HCT116 (cell line): Measurements from ENCODE around the gene SCN7A. TPM values are rescaled to one million over a fixed set of nuclear protein-coding genes. Genes with fewer than 3 reads are reported as not detected.

Experiments
- ATAC-seq: fragments of 200-7000 bp; cut with Tn5 transposase; 2 replicates; pipeline ENCODE4 v1.9.1; 2020; ENCODE audit warnings: mild to moderate bottlenecking, moderate library complexity
- BruUV-seq: library from RNA; stranded (reverse); fragments of 400-500 nt; replicated peaks from 2 replicates; lab custom pipeline; 2021; lab: Mats Ljungman, UMichigan
- CTCF ChIA-PET: fragments of 300-600 bp; sonication (Branson Sonifier 250); formaldehyde crosslinking; loops from one replicate; lab custom pipeline; 2021; ENCODE audit warnings: antibody characterized with exemption; lab: Charles Lee
- POLR2A ChIA-PET: fragments of 300-600, 350-600 bp; sonication (Branson Sonifier 250); formaldehyde crosslinking; loops from one replicate; lab custom pipeline; 2021; ENCODE audit warnings: antibody characterized with exemption; lab: Charles Lee
- RAD21 ChIA-PET, 2 experiments: fragments of 300-600 bp; sonication (Branson Sonifier 250); formaldehyde crosslinking; loops; one replicate each; lab custom pipeline; 2023; ENCODE audit warnings: low total read pairs in 2 of 2; ENCODE audit not compliant: uncharacterized antibody in 2 of 2, unreplicated experiment in 2 of 2, low non-redundant PET in 1 of 2; lab: Charles Lee
- DNase-seq: peaks from one replicate; pipeline ENCODE4 v3.0.0-alpha.2; 2010; ENCODE audit warnings: low read depth, low spot score
- H2AFZ ChIP-seq: fragments of 200-600 bp; shearing (Covaris generic), sonication (generic); 2 replicates; pipeline ENCODE4 v1.6.1; 2017; ENCODE audit warnings: low read depth, mixed run types, mixed read lengths, antibody characterized with exemption, low read length; ENCODE audit not compliant: poor library complexity, severe bottlenecking
- H3K27ac ChIP-seq: 2 replicates; pipeline ENCODE4 v1.5.1; 2012; ENCODE audit warnings: low read depth, low read length
- H3K27me3 ChIP-seq: fragments of 200-600 bp; sonication (generic); 2 replicates; pipeline ENCODE4 v1.6.1; 2016; ENCODE audit warnings: mixed run types, low read length, mixed read lengths; ENCODE audit not compliant: insufficient read depth
- H3K36me3 ChIP-seq, 2 experiments: fragments of 200-500 bp in 1 of 2; fragments of 200-600 bp in 1 of 2; sonication (Bioruptor generic) in 1 of 2; sonication (generic) in 1 of 2; 2 replicates each; pipeline versions ENCODE4 v1.5.1 to v1.6.1; 2014 to 2016; ENCODE audit warnings: low read length in 2 of 2, inconsistent platforms in 1 of 2, mixed read lengths in 1 of 2, mixed run types in 1 of 2; ENCODE audit not compliant: insufficient read depth in 2 of 2, control insufficient read depth in 1 of 2
- H3K4me1 ChIP-seq, 2 experiments: fragments of 200-600 bp in 1 of 2; sonication (generic) in 1 of 2; 2 replicates each; pipeline versions ENCODE4 v1.5.1 to v1.6.1; 2012 to 2017; ENCODE audit warnings: low read length in 2 of 2, inconsistent platforms in 1 of 2, mild to moderate bottlenecking in 1 of 2, mixed read lengths in 1 of 2, mixed run types in 1 of 2, moderate library complexity in 1 of 2; ENCODE audit not compliant: insufficient read depth in 2 of 2, control insufficient read depth in 1 of 2
- H3K4me2 ChIP-seq: fragments of 200-600 bp; sonication (generic); 2 replicates; pipeline ENCODE4 v1.6.1; 2017; ENCODE audit warnings: mixed run types, low read length, mixed read lengths
- H3K4me3 ChIP-seq, 2 experiments: fragments of 200-600 bp in 1 of 2; sonication (generic) in 1 of 2; replicated peaks in 1 of 2; 2 replicates each; pipeline ENCODE4 v1.5.1; 2011 to 2016; ENCODE audit warnings: low read length in 2 of 2, control low read depth in 1 of 2, low read depth in 1 of 2, mild to moderate bottlenecking in 1 of 2, mixed read lengths in 1 of 2, mixed run types in 1 of 2
- H3K79me2 ChIP-seq: fragments of 200-600 bp; sonication (generic); 2 replicates; pipeline ENCODE4 v1.6.1; 2017; ENCODE audit warnings: mild to moderate bottlenecking, mixed run types, low read length, moderate library complexity, mixed read lengths; ENCODE audit not compliant: insufficient read depth
- H3K9ac ChIP-seq: fragments of 200-600 bp; sonication (generic); 2 replicates; pipeline ENCODE4 v1.6.1; 2016; ENCODE audit warnings: low read length, mixed read lengths
- H3K9me2 ChIP-seq: fragments of 200-600 bp; sonication (generic), shearing (Covaris generic); 2 replicates; pipeline ENCODE4 v1.6.1; 2017; ENCODE audit warnings: mixed run types, mild to moderate bottlenecking, moderate library complexity; ENCODE audit not compliant: insufficient read depth
- H3K9me3 ChIP-seq, 2 experiments: fragments of 200-500 bp in 1 of 2; fragments of 200-600 bp in 1 of 2; sonication (Bioruptor generic) in 1 of 2; sonication (generic) in 1 of 2; 2 replicates each; pipeline ENCODE4 v1.6.1; 2014 to 2017; ENCODE audit warnings: low read length in 2 of 2, mixed read lengths in 2 of 2, inconsistent platforms in 1 of 2, low read depth in 1 of 2, mild to moderate bottlenecking in 1 of 2, mixed run types in 1 of 2, moderate library complexity in 1 of 2; ENCODE audit not compliant: control insufficient read depth in 1 of 2, insufficient read depth in 1 of 2
- H4K20me1 ChIP-seq: fragments of 200-600 bp; sonication (generic), shearing (Covaris generic); 2 replicates; pipeline ENCODE4 v1.6.1; 2017; ENCODE audit warnings: mixed run types, mild to moderate bottlenecking, moderate library complexity; ENCODE audit not compliant: insufficient read depth
- EZH2 ChIP-seq: fragments of 200-600 bp; sonication (generic); IDR thresholded peaks from 2 replicates; pipeline ENCODE4 v1.6.1; 2017; ENCODE audit warnings: antibody characterized with exemption, mixed run types
- RAD21 ChIP-seq: IDR thresholded peaks from 2 replicates; pipeline ENCODE4 v1.6.1; 2012; ENCODE audit warnings: low read depth, mild to moderate bottlenecking
- ZNF274 ChIP-seq: fragments of 200-500 bp; sonication (Bioruptor generic); IDR thresholded peaks from 2 replicates; pipeline ENCODE4 v1.6.1; 2014; ENCODE audit warnings: mild to moderate bottlenecking, low read depth, low read length, inconsistent platforms
- intact Hi-C: fragments of 100-400 bp; cut with micrococcal nuclease; formaldehyde crosslinking; loops from 2 replicates; pipeline ENCODE4 v1.10.0; 2022
- total RNA-seq: library from RNA; stranded (reverse); gene quantifications from one replicate; pipeline ENCODE4 v1.2.1, GENCODE V29; 2021; ENCODE audit not compliant: unreplicated experiment
- TF ChIP-seq, protein P1 (sequence below): IDR thresholded peaks from 2 replicates; pipeline ENCODE4 v1.6.1; 2012; ENCODE audit warnings: low read depth

SCN7A gene
- total RNA-seq, 1 experiment from 2014 or later = 0.07 TPM

DNA sequence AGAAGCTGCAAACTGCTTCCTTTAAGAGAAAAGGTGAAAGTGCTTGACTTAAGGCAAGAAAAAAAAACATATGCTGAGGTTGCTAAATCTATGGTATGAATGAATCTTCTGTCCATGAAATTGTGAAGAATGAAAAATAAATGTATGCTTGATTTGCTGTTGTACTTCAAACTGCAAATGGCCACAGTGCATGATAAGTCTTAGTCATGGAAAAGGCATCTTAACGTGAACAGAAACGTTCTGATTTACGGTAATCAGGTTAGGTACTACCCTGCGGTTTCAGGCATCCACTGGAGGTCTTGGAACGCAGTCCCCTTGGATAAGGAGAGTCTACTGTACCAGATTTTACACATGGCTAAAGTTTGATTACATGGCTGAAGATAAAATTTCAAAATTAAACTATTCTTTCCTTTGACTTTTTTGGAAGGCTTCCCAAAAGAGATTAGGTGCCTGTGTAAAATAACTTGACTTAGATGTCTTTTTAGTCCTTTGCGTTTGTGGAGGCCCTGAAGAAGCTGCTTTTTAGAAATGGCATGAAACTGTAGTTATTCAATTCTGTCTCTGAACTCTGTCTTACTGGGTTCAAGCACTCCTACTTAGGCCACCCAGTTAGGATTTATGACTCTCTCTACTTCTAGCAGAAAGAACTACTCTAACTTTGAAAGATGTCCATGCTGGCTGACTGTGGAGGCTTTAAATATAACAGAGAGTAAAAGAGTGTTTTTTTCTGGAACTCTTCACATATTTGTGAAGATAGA, 82.4 kb downstream of the SCN7A start:
- TSS peak; percentile 94 for BruUV-seq
- H4K20me1 ChIP-seq = no peaks in the 10 kb centered on the region
- intact Hi-C loops = no loop called here
- H3K9ac ChIP-seq = no peak overlapping the region
- H3K27me3 ChIP-seq = peaks cover 10% of the 10 kb centered on the region; the same call in 1 of the 2 replicates
- no peaks in the 10 kb centered on the region for H3K9me3 ChIP-seq
- peak; percentile 12 for DNase-seq
- no peaks in the 10 kb centered on the region for H3K79me2 ChIP-seq
- CTCF ChIA-PET = interaction anchor here (1.4 to 2.1 kb wide), 2 partner anchors 8 to 51 kb away, joined by 6 to 10 read pairs; no protein-coding TSS in a partner anchor
- no peak overlapping the region for H2AFZ ChIP-seq
- RAD21 ChIA-PET = no interaction called here
- H3K9me2 ChIP-seq = no peaks in the 10 kb centered on the region
- H3K4me2 ChIP-seq = peak overlapping the region; percentile 8; the same call in 1 of the 2 replicates
- H3K4me1 ChIP-seq = peaks cover 3 to 11% of the 10 kb centered on the region in 2 experiments; a peak in 2 of 4 replicates
- TF ChIP-seq ZNF274 = no peak
- TF ChIP-seq, protein P1, sequence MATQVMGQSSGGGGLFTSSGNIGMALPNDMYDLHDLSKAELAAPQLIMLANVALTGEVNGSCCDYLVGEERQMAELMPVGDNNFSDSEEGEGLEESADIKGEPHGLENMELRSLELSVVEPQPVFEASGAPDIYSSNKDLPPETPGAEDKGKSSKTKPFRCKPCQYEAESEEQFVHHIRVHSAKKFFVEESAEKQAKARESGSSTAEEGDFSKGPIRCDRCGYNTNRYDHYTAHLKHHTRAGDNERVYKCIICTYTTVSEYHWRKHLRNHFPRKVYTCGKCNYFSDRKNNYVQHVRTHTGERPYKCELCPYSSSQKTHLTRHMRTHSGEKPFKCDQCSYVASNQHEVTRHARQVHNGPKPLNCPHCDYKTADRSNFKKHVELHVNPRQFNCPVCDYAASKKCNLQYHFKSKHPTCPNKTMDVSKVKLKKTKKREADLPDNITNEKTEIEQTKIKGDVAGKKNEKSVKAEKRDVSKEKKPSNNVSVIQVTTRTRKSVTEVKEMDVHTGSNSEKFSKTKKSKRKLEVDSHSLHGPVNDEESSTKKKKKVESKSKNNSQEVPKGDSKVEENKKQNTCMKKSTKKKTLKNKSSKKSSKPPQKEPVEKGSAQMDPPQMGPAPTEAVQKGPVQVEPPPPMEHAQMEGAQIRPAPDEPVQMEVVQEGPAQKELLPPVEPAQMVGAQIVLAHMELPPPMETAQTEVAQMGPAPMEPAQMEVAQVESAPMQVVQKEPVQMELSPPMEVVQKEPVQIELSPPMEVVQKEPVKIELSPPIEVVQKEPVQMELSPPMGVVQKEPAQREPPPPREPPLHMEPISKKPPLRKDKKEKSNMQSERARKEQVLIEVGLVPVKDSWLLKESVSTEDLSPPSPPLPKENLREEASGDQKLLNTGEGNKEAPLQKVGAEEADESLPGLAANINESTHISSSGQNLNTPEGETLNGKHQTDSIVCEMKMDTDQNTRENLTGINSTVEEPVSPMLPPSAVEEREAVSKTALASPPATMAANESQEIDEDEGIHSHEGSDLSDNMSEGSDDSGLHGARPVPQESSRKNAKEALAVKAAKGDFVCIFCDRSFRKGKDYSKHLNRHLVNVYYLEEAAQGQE = no peak
- no peak for TF ChIP-seq RAD21
- TF ChIP-seq EZH2 = no peak
- H3K27ac ChIP-seq = no peak overlapping the region
- H3K4me3 ChIP-seq = no peak overlapping the region
- POLR2A ChIA-PET = interaction anchor here (1.0 kb wide), 1 partner anchor 27 kb away, joined by 3 read pairs; no protein-coding TSS in a partner anchor
- peak; percentile 52; the same call in 1 of the 2 replicates for ATAC-seq
- H3K36me3 ChIP-seq = no peaks in the 10 kb centered on the region
